Panc1 (cell line): ENCODE measurements around the gene PPP2R2B. TPM values are rescaled to one million over a fixed set of nuclear protein-coding genes. Genes with fewer than 3 reads are reported as not detected.

ENCODE experiments used
- ATAC-seq: fragments of 200-7000 bp; cut with Tn5 transposase; 2 replicates; pipeline ENCODE4 v1.9.1; 2020; ENCODE audit warnings: mild to moderate bottlenecking, moderate library complexity
- BruUV-seq: library from RNA; stranded (reverse); fragments of 400-500 nt; replicated peaks from 2 replicates; lab custom pipeline; 2021; lab: Mats Ljungman, UMichigan
- CTCF ChIA-PET: fragments of 300-600 bp; sonication (Branson Sonifier 250); formaldehyde crosslinking; loops from one replicate; lab custom pipeline; 2022; ENCODE audit warnings: antibody characterized with exemption; lab: Charles Lee
- POLR2A ChIA-PET: fragments of 300-600 bp; sonication (Branson Sonifier 250); formaldehyde crosslinking; loops from one replicate; lab custom pipeline; 2022; ENCODE audit warnings: antibody characterized with exemption; lab: Charles Lee
- DNase-seq: peaks from one replicate; pipeline ENCODE4 v3.0.0-alpha.2; 2010; ENCODE audit warnings: low read depth, low spot score
- H3K27ac ChIP-seq: 2 replicates; pipeline ENCODE4 v1.5.1; 2011; ENCODE audit warnings: mild to moderate bottlenecking, low read length, inconsistent platforms
- H3K27me3 ChIP-seq: fragments of 200-500 bp; sonication (Bioruptor generic); 2 replicates; pipeline ENCODE4 v1.6.0; 2014; ENCODE audit warnings: low read length, inconsistent platforms; ENCODE audit not compliant: control insufficient read depth, insufficient read depth
- H3K36me3 ChIP-seq: fragments of 200-500 bp; sonication (Bioruptor generic); 2 replicates; pipeline ENCODE4 v1.5.1; 2014; ENCODE audit warnings: inconsistent platforms, mild to moderate bottlenecking, low read length, moderate library complexity; ENCODE audit not compliant: control insufficient read depth, insufficient read depth
- H3K4me1 ChIP-seq: 2 replicates; pipeline ENCODE4 v1.5.1; 2011; ENCODE audit warnings: inconsistent platforms, mild to moderate bottlenecking, low read length, moderate library complexity; ENCODE audit not compliant: control insufficient read depth, insufficient read depth
- H3K4me3 ChIP-seq, 2 experiments: 2 replicates each; pipeline ENCODE4 v1.5.1; 2011 to 2012; ENCODE audit warnings: low read depth in 2 of 2, low read length in 2 of 2, mild to moderate bottlenecking in 2 of 2, inconsistent platforms in 1 of 2, moderate library complexity in 1 of 2
- H3K9me3 ChIP-seq: fragments of 200-500 bp; sonication (Bioruptor generic); 2 replicates; pipeline ENCODE4 v1.5.1; 2014; ENCODE audit warnings: low read depth, mild to moderate bottlenecking, inconsistent platforms, low read length, moderate library complexity; ENCODE audit not compliant: control insufficient read depth, insufficient read depth
- POLR2AphosphoS5 ChIP-seq: IDR thresholded peaks from 2 replicates; pipeline ENCODE4 v1.6.1; 2012; ENCODE audit warnings: mild to moderate bottlenecking, low read depth, low read length, moderate library complexity
- SIN3A ChIP-seq: IDR thresholded peaks from 2 replicates; pipeline ENCODE4 v1.6.1; 2012; ENCODE audit warnings: low read depth, mild to moderate bottlenecking, low read length, moderate library complexity, borderline replicate concordance; ENCODE audit not compliant: insufficient read depth
- TCF7L2 ChIP-seq: IDR thresholded peaks from 2 replicates; pipeline ENCODE4 v1.6.1; 2011; ENCODE audit warnings: mild to moderate bottlenecking, low read depth, low read length, inconsistent platforms
- in situ Hi-C: cut with HindIII; loops from 2 replicates; pipeline ENCODE4 v1.10.0; 2016; ENCODE audit warnings: low sequenced_read_pairs, low pct_unique_long_range_greater_than_20kb
- intact Hi-C: fragments of 100-400 bp; cut with micrococcal nuclease; formaldehyde crosslinking; loops from one replicate; pipeline ENCODE4 v1.10.0; 2022; ENCODE audit not compliant: unreplicated experiment
- total RNA-seq: library from RNA; stranded (reverse); gene quantifications from one replicate; pipeline ENCODE4 v1.2.1, GENCODE V29; 2021; ENCODE audit not compliant: unreplicated experiment
- TF ChIP-seq, protein P1 (sequence below): fragments of 450-650 bp; IDR thresholded peaks from 2 replicates; pipeline ENCODE4 v1.5.1; 2017; ENCODE audit warnings: mild to moderate bottlenecking
- TF ChIP-seq, protein P2 (sequence below), 2 experiments: IDR thresholded peaks; 2 replicates each; pipeline ENCODE4 v1.6.1; 2011 to 2012; ENCODE audit warnings: low read depth in 2 of 2, control low read depth in 1 of 2, low read length in 1 of 2, mild to moderate bottlenecking in 1 of 2, moderate library complexity in 1 of 2; ENCODE audit not compliant: insufficient read depth in 1 of 2

The PPP2R2B gene
- total RNA-seq, 1 experiment from 2014 or later = 8.8 TPM

- H3K4me1 ChIP-seq = no peaks in the 10 kb centered on the region
- POLR2A ChIA-PET = no interaction called here
- in situ Hi-C loops (no loop called here), intact Hi-C loops (no loop called here)
- CTCF ChIA-PET = no interaction called here
- H3K27me3 ChIP-seq = no peaks in the 10 kb centered on the region
- H3K9me3 ChIP-seq = no peaks in the 10 kb centered on the region
- no peak for ATAC-seq
- H3K36me3 ChIP-seq = no peaks in the 10 kb centered on the region
- H3K27ac ChIP-seq = no peak overlapping the region
- no TSS peak for BruUV-seq
- TF ChIP-seq, protein P1, sequence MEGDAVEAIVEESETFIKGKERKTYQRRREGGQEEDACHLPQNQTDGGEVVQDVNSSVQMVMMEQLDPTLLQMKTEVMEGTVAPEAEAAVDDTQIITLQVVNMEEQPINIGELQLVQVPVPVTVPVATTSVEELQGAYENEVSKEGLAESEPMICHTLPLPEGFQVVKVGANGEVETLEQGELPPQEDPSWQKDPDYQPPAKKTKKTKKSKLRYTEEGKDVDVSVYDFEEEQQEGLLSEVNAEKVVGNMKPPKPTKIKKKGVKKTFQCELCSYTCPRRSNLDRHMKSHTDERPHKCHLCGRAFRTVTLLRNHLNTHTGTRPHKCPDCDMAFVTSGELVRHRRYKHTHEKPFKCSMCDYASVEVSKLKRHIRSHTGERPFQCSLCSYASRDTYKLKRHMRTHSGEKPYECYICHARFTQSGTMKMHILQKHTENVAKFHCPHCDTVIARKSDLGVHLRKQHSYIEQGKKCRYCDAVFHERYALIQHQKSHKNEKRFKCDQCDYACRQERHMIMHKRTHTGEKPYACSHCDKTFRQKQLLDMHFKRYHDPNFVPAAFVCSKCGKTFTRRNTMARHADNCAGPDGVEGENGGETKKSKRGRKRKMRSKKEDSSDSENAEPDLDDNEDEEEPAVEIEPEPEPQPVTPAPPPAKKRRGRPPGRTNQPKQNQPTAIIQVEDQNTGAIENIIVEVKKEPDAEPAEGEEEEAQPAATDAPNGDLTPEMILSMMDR = peak; percentile 32
- no peak for TF ChIP-seq TCF7L2
- TF ChIP-seq SIN3A = no peak
- no peak for TF ChIP-seq POLR2AphosphoS5
- DNase-seq = no peak
- no peak overlapping the region for H3K4me3 ChIP-seq
Measured at GRCh38 chr5:146906803-146907202, 28.2 kb upstream of the PPP2R2B start.

DNA sequence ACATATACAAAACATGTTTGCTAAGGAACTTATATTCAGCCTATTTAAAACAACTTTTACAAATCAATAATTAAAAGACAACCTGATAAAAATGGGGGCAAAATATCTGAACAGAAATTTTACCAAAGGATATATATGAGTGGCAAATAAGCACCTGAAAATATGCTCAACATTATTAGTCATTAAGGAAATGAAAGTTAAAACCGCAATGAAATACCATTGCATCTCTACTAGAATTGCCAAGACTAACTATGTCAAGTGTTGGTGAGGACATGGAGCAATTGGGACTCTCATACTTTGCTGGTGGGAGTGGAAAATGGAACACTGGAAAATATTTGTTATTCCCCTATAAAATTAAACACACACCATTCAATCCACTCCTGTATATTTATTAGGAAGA, 26.3 kb upstream of the PPP2R2B start:
- no peaks in the 10 kb centered on the region for H3K36me3 ChIP-seq
- POLR2A ChIA-PET = no interaction called here
- H3K4me1 ChIP-seq = no peaks in the 10 kb centered on the region
- H3K27me3 ChIP-seq = no peaks in the 10 kb centered on the region
- BruUV-seq = no TSS peak
- TF ChIP-seq SIN3A (no peak), TCF7L2 (no peak), POLR2AphosphoS5 (no peak)
- TF ChIP-seq, protein P1 = no peak
- TF ChIP-seq, protein P2, sequence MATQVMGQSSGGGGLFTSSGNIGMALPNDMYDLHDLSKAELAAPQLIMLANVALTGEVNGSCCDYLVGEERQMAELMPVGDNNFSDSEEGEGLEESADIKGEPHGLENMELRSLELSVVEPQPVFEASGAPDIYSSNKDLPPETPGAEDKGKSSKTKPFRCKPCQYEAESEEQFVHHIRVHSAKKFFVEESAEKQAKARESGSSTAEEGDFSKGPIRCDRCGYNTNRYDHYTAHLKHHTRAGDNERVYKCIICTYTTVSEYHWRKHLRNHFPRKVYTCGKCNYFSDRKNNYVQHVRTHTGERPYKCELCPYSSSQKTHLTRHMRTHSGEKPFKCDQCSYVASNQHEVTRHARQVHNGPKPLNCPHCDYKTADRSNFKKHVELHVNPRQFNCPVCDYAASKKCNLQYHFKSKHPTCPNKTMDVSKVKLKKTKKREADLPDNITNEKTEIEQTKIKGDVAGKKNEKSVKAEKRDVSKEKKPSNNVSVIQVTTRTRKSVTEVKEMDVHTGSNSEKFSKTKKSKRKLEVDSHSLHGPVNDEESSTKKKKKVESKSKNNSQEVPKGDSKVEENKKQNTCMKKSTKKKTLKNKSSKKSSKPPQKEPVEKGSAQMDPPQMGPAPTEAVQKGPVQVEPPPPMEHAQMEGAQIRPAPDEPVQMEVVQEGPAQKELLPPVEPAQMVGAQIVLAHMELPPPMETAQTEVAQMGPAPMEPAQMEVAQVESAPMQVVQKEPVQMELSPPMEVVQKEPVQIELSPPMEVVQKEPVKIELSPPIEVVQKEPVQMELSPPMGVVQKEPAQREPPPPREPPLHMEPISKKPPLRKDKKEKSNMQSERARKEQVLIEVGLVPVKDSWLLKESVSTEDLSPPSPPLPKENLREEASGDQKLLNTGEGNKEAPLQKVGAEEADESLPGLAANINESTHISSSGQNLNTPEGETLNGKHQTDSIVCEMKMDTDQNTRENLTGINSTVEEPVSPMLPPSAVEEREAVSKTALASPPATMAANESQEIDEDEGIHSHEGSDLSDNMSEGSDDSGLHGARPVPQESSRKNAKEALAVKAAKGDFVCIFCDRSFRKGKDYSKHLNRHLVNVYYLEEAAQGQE (IDR thresholded peaks at IDR 0.05; ENCODE audit: insufficient read depth in 1 of 2, low read depth in 2 of 2, low read length in 1 of 2) = no peak
- DNase-seq (no peak), ATAC-seq (no peak)
- H3K27ac ChIP-seq = no peak overlapping the region
- CTCF ChIA-PET = no interaction called here
- no peaks in the 10 kb centered on the region for H3K9me3 ChIP-seq
- in situ Hi-C loops (no loop called here), intact Hi-C loops (no loop called here)
- H3K4me3 ChIP-seq = no peak overlapping the region
